Activated CD4-positive, alpha-beta T cell treated with anti-CD3 and anti-CD28 coated beads, Interleukin-2, amount 10 ng/mL, durations not matched to agents 24 days and 14 days (primary cell): ENCODE data around the gene MLLT6. TPM values are rescaled to one million over a fixed set of nuclear protein-coding genes. Genes with fewer than 3 reads are reported as not detected.

Source experiments
- DNase-seq: peaks from one replicate; pipeline ENCODE4 v3.0.0; 2022
- H3K27ac Mint-ChIP-seq: one replicate; pipeline ENCODE4 v1.8.0; 2022; ENCODE audit warnings: mild to moderate bottlenecking, mixed read lengths
- H3K27me3 Mint-ChIP-seq: one replicate; pipeline ENCODE4 v1.8.0; 2022; ENCODE audit warnings: mixed read lengths
- H3K36me3 Mint-ChIP-seq: one replicate; pipeline ENCODE4 v1.8.0; 2022; ENCODE audit warnings: low read depth, mild to moderate bottlenecking, mixed read lengths
- H3K4me1 Mint-ChIP-seq: one replicate; pipeline ENCODE4 v1.8.0; 2021; ENCODE audit warnings: mixed read lengths
- H3K4me3 Mint-ChIP-seq: one replicate; pipeline ENCODE4 v1.8.0; 2022; ENCODE audit warnings: mild to moderate bottlenecking, moderate library complexity, mixed read lengths
- H3K9me3 Mint-ChIP-seq: one replicate; pipeline ENCODE4 v1.8.0; 2021; ENCODE audit warnings: mixed read lengths
- intact Hi-C: fragments of 100-400 bp; cut with micrococcal nuclease; formaldehyde crosslinking; loops from one replicate; pipeline ENCODE4 v1.15.1; 2023
- total RNA-seq: library from RNA; stranded (reverse); gene quantifications from 2 replicates; pipeline ENCODE4 v1.2.3, GENCODE V29; 2022

MLLT6 gene
- total RNA-seq, 1 donor from 2014 or later: 248 TPM

- H3K27me3 Mint-ChIP-seq: peaks cover 49% of the 10 kb centered on the region
Observed at GRCh38 chr17:38671939-38672720, 32.9 kb upstream of the MLLT6 start.

GRCh38 chr17:38672788-38673706, 32.0 kb upstream of the MLLT6 start:
- H3K4me3 Mint-ChIP-seq: peak overlapping the region; percentile 46
- H3K36me3 Mint-ChIP-seq: peaks cover 14% of the 10 kb centered on the region
- H3K4me1 Mint-ChIP-seq: peaks cover 48% of the 10 kb centered on the region
- peaks cover 42% of the 10 kb centered on the region for H3K27me3 Mint-ChIP-seq
- H3K9me3 Mint-ChIP-seq: no peaks in the 10 kb centered on the region
- intact Hi-C loops: loop anchor here (10.0 kb wide), 2 partner anchors 182 to 248 kb away; partner anchors contain the start of genes ARHGAP23 and RPL23
- DNase-seq: peak; percentile 59
- H3K27ac Mint-ChIP-seq: no peak overlapping the region

More at GRCh38 chr17:38671939-38672720, 32.9 kb upstream of the MLLT6 start:
- peak overlapping the region; percentile 46 for H3K4me3 Mint-ChIP-seq
- H3K4me1 Mint-ChIP-seq: peaks cover 47% of the 10 kb centered on the region
- intact Hi-C loops: loop anchor here (10.0 kb wide), 2 partner anchors 183 to 247 kb away; partner anchors contain the start of genes ARHGAP23 and RPL23
- no peaks in the 10 kb centered on the region for H3K9me3 Mint-ChIP-seq
- H3K27ac Mint-ChIP-seq: peak overlapping the region; percentile 66
- H3K36me3 Mint-ChIP-seq: peaks cover 14% of the 10 kb centered on the region
- peak; percentile 59 for DNase-seq

GRCh38 chr17:38673707-38674013, 31.4 kb upstream of the MLLT6 start:
- H3K9me3 Mint-ChIP-seq: no peaks in the 10 kb centered on the region
- intact Hi-C loops: loop anchor here (2.0 to 10.0 kb wide), 3 partner anchors 115 to 249 kb away; partner anchors contain the start of genes ARHGAP23 and RPL23
- H3K27me3 Mint-ChIP-seq: peaks cover 36% of the 10 kb centered on the region
- H3K27ac Mint-ChIP-seq: no peak overlapping the region
- peaks cover 50% of the 10 kb centered on the region for H3K4me1 Mint-ChIP-seq
- H3K4me3 Mint-ChIP-seq: peak overlapping the region; percentile 65
- no peak for DNase-seq
- peaks cover 14% of the 10 kb centered on the region for H3K36me3 Mint-ChIP-seq

GRCh38 chr17:38674014-38674748, 30.9 kb upstream of the MLLT6 start:
- H3K27ac Mint-ChIP-seq: peak overlapping the region; percentile 25
- peaks cover 49% of the 10 kb centered on the region for H3K4me1 Mint-ChIP-seq
- peak overlapping the region; percentile 65 for H3K4me3 Mint-ChIP-seq
- no peaks in the 10 kb centered on the region for H3K9me3 Mint-ChIP-seq
- peak; percentile 83 for DNase-seq
- H3K27me3 Mint-ChIP-seq: peaks cover 31% of the 10 kb centered on the region
- H3K36me3 Mint-ChIP-seq: peaks cover 14% of the 10 kb centered on the region
- intact Hi-C loops: loop anchor here (2.0 to 10.0 kb wide), 3 partner anchors 115 to 249 kb away; partner anchors contain the start of genes ARHGAP23 and RPL23

GRCh38 chr17:38674749-38675615, 30.1 kb upstream of the MLLT6 start, which contains the start of gene EPOP:
TSS of gene EPOP (minus strand) at chr17:38674957. CDS start at chr17:38674495, 462 bp downstream.
- peak within 1 kb of the TSS; percentile 89 for H3K27ac Mint-ChIP-seq
- peaks cover 44% of the 10 kb centered on the region for H3K4me1 Mint-ChIP-seq
- peaks cover 23% of the 10 kb centered on the region for H3K27me3 Mint-ChIP-seq
- H3K9me3 Mint-ChIP-seq: no peaks in the 10 kb centered on the region
- H3K36me3 Mint-ChIP-seq: peaks cover 14% of the 10 kb centered on the region
- H3K4me3 Mint-ChIP-seq: peak within 1 kb of the TSS; percentile 65
- DNase-seq: peak; percentile 97
- intact Hi-C loops: loop anchor here (2.0 to 10.0 kb wide), 3 partner anchors 116 to 250 kb away; partner anchors contain the start of genes ARHGAP23 and RPL23

- Mint-ChIP-seq H3K9me3 (no peaks in the 10 kb centered on the region), H3K4me3 (peak overlapping the region; percentile 49), H3K27ac (peak overlapping the region; percentile 89), H3K36me3 (peaks cover 10% of the 10 kb centered on the region), H3K4me1 (peaks cover 36% of the 10 kb centered on the region), H3K27me3 (peaks cover 8% of the 10 kb centered on the region)
- intact Hi-C loops: loop anchor here (1.0 to 10.0 kb wide), 7 partner anchors 24 to 476 kb away; partner anchors contain the start of genes ARHGAP23, CISD3, PSMB3 and RPL23
- peak; percentile 95 for DNase-seq
Observed at GRCh38 chr17:38676706-38677504, 28.2 kb upstream of the MLLT6 start.

GRCh38 chr17:38677819-38678218, 27.3 kb upstream of the MLLT6 start:
- peaks cover 31% of the 10 kb centered on the region for H3K4me1 Mint-ChIP-seq
- H3K9me3 Mint-ChIP-seq: no peaks in the 10 kb centered on the region
- peaks cover 1% of the 10 kb centered on the region for H3K27me3 Mint-ChIP-seq
- H3K4me3 Mint-ChIP-seq: no peak overlapping the region
- DNase-seq: no peak
- H3K36me3 Mint-ChIP-seq: peaks cover 3% of the 10 kb centered on the region
- H3K27ac Mint-ChIP-seq: no peak overlapping the region
- intact Hi-C loops: loop anchor here (1.0 to 10.0 kb wide), 7 partner anchors 23 to 475 kb away; partner anchors contain the start of genes ARHGAP23, CISD3, PSMB3 and RPL23

- DNase-seq: no peak
- H3K4me3 Mint-ChIP-seq: no peak overlapping the region
- intact Hi-C loops: no loop called here
- H3K36me3 Mint-ChIP-seq: no peaks in the 10 kb centered on the region
- H3K4me1 Mint-ChIP-seq: peaks cover 17% of the 10 kb centered on the region
- no peaks in the 10 kb centered on the region for H3K9me3 Mint-ChIP-seq
- no peak overlapping the region for H3K27ac Mint-ChIP-seq
- H3K27me3 Mint-ChIP-seq: peaks cover 2% of the 10 kb centered on the region
Observed at GRCh38 chr17:38681096-38681495, 24.0 kb upstream of the MLLT6 start.

- Mint-ChIP-seq H3K27ac (no peak overlapping the region), H3K36me3 (no peaks in the 10 kb centered on the region), H3K27me3 (peaks cover 2% of the 10 kb centered on the region), H3K4me1 (peaks cover 3% of the 10 kb centered on the region), H3K9me3 (no peaks in the 10 kb centered on the region), H3K4me3 (no peak overlapping the region)
- intact Hi-C loops: no loop called here
- DNase-seq: no peak
Observed at GRCh38 chr17:38685491-38685890, 19.6 kb upstream of the MLLT6 start.

GRCh38 chr17:38687286-38687685, 17.8 kb upstream of the MLLT6 start:
- no peak overlapping the region for H3K4me3 Mint-ChIP-seq
- H3K9me3 Mint-ChIP-seq: no peaks in the 10 kb centered on the region
- no peak for DNase-seq
- H3K27ac Mint-ChIP-seq: peak overlapping the region; percentile 8
- H3K4me1 Mint-ChIP-seq: peaks cover 3% of the 10 kb centered on the region
- peaks cover 2% of the 10 kb centered on the region for H3K27me3 Mint-ChIP-seq
- intact Hi-C loops: no loop called here
- no peaks in the 10 kb centered on the region for H3K36me3 Mint-ChIP-seq

- Mint-ChIP-seq H3K4me1 (peaks cover 3% of the 10 kb centered on the region), H3K4me3 (no peak overlapping the region), H3K36me3 (no peaks in the 10 kb centered on the region), H3K27ac (peak overlapping the region; percentile 17), H3K9me3 (no peaks in the 10 kb centered on the region), H3K27me3 (no peaks in the 10 kb centered on the region)
- intact Hi-C loops: no loop called here
- no peak for DNase-seq
Observed at GRCh38 chr17:38690386-38690785, 14.7 kb upstream of the MLLT6 start.

- Mint-ChIP-seq H3K36me3 (no peaks in the 10 kb centered on the region), H3K27me3 (no peaks in the 10 kb centered on the region), H3K9me3 (no peaks in the 10 kb centered on the region), H3K27ac (no peak overlapping the region), H3K4me1 (peaks cover 5% of the 10 kb centered on the region), H3K4me3 (no peak overlapping the region)
- no peak for DNase-seq
- intact Hi-C loops: no loop called here
Observed at GRCh38 chr17:38691154-38691553, 13.9 kb upstream of the MLLT6 start.
